HL-60 (cell line): Measurements from ENCODE around the gene ZNF547.

Experiments
- DNase-seq, 2 experiments: peaks; one replicate each; pipeline ENCODE4 v3.0.0-alpha.2; 2010 to 2020; ENCODE audit warnings: low read depth in 1 of 2, low spot score in 1 of 2
- H3K27ac ChIP-seq: fragments of 250-450 bp; sonication (Bioruptor Pico); replicated peaks from 2 replicates; pipeline ENCODE4 v1.5.1; 2020; ENCODE audit warnings: mild to moderate bottlenecking, moderate library complexity
- H3K27me3 ChIP-seq: fragments of 250-450 bp; sonication (Bioruptor Pico); 2 replicates; pipeline ENCODE4 v1.5.1; 2021; ENCODE audit warnings: mild to moderate bottlenecking, moderate library complexity; ENCODE audit not compliant: insufficient read depth, poor library complexity, severe bottlenecking
- H3K4me3 ChIP-seq: replicated peaks from 2 replicates; pipeline ENCODE4 v1.5.1; 2011; ENCODE audit warnings: mild to moderate bottlenecking, control low read depth, low read length; ENCODE audit not compliant: insufficient read depth
- GABPA ChIP-seq: IDR thresholded peaks from 2 replicates; pipeline ENCODE4 v1.6.1; 2012; ENCODE audit warnings: low read depth
- POLR2AphosphoS5 ChIP-seq: IDR thresholded peaks from 2 replicates; pipeline ENCODE4 v1.6.1; 2012; ENCODE audit warnings: low read depth
- SPI1 ChIP-seq: IDR thresholded peaks from 2 replicates; pipeline ENCODE4 v1.6.1; 2012; ENCODE audit warnings: low read depth, mild to moderate bottlenecking, borderline replicate concordance
- TF ChIP-seq, protein P1 (sequence below): IDR thresholded peaks from 2 replicates; pipeline ENCODE4 v1.6.1; 2012; ENCODE audit warnings: low read depth; ENCODE audit not compliant: insufficient replicate concordance
- TF ChIP-seq, protein P2 (sequence below): IDR thresholded peaks from one replicate; pipeline ENCODE4 v1.5.1; 2011; ENCODE audit warnings: low read length, control low read depth, inconsistent platforms; ENCODE audit not compliant: insufficient read depth

ZNF547 gene

GRCh38 chr19:57377498-57378146, 14.3 kb downstream of the ZNF547 start:
- no peak overlapping the region for H3K27ac ChIP-seq
- TF ChIP-seq, protein P1, sequence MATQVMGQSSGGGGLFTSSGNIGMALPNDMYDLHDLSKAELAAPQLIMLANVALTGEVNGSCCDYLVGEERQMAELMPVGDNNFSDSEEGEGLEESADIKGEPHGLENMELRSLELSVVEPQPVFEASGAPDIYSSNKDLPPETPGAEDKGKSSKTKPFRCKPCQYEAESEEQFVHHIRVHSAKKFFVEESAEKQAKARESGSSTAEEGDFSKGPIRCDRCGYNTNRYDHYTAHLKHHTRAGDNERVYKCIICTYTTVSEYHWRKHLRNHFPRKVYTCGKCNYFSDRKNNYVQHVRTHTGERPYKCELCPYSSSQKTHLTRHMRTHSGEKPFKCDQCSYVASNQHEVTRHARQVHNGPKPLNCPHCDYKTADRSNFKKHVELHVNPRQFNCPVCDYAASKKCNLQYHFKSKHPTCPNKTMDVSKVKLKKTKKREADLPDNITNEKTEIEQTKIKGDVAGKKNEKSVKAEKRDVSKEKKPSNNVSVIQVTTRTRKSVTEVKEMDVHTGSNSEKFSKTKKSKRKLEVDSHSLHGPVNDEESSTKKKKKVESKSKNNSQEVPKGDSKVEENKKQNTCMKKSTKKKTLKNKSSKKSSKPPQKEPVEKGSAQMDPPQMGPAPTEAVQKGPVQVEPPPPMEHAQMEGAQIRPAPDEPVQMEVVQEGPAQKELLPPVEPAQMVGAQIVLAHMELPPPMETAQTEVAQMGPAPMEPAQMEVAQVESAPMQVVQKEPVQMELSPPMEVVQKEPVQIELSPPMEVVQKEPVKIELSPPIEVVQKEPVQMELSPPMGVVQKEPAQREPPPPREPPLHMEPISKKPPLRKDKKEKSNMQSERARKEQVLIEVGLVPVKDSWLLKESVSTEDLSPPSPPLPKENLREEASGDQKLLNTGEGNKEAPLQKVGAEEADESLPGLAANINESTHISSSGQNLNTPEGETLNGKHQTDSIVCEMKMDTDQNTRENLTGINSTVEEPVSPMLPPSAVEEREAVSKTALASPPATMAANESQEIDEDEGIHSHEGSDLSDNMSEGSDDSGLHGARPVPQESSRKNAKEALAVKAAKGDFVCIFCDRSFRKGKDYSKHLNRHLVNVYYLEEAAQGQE: no peak
- no peak for TF ChIP-seq POLR2AphosphoS5
- no peaks in the 10 kb centered on the region for H3K27me3 ChIP-seq
- DNase-seq: no peak
- H3K4me3 ChIP-seq: no peak overlapping the region

GRCh38 chr19:57380923-57381322, 17.6 kb downstream of the ZNF547 start:
- no peak for DNase-seq
- Histone ChIP-seq H3K4me3 (no peak overlapping the region), H3K27me3 (no peaks in the 10 kb centered on the region), H3K27ac (no peak overlapping the region)
- TF ChIP-seq, protein P1: no peak
- TF ChIP-seq GABPA: no peak
- TF ChIP-seq POLR2AphosphoS5: no peak
- TF ChIP-seq, protein P2, sequence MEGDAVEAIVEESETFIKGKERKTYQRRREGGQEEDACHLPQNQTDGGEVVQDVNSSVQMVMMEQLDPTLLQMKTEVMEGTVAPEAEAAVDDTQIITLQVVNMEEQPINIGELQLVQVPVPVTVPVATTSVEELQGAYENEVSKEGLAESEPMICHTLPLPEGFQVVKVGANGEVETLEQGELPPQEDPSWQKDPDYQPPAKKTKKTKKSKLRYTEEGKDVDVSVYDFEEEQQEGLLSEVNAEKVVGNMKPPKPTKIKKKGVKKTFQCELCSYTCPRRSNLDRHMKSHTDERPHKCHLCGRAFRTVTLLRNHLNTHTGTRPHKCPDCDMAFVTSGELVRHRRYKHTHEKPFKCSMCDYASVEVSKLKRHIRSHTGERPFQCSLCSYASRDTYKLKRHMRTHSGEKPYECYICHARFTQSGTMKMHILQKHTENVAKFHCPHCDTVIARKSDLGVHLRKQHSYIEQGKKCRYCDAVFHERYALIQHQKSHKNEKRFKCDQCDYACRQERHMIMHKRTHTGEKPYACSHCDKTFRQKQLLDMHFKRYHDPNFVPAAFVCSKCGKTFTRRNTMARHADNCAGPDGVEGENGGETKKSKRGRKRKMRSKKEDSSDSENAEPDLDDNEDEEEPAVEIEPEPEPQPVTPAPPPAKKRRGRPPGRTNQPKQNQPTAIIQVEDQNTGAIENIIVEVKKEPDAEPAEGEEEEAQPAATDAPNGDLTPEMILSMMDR: no peak
- TF ChIP-seq SPI1: no peak

DNA sequence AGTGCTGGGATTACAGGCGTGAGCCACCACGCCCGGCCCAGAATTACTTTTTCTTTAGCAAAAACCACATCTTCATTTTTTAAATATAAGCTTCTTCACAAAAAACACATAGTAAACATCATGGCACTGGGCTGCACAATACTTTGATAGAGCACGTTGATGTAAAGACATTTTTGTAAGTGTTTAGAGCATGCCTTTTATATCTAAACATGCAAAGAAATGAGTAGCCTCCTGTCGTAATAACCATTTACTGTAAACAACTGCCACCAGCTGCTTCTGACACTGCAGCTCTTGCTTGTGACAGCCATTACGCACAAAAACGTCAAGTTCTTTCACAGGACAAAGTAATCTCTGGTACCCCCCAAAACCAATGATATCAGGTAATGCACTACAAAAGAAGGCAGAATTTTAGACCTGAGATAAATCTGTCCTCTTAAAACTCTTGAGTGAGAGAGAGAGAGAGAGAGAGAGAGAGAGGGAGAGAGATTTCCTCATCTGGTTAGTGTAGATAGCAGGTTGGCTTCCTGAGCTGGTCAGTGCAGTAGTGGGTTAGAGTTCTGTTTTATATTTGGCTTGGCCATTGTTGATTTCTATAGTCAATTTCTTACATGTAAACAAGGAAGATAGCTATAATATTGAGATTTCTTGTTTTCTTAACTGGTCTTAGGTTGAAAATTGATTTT, 19.6 kb downstream of the ZNF547 start:
- no peak overlapping the region for H3K27ac ChIP-seq
- TF ChIP-seq, protein P2: no peak
- no peak for TF ChIP-seq SPI1
- TF ChIP-seq POLR2AphosphoS5: no peak
- TF ChIP-seq, protein P1: no peak
- TF ChIP-seq GABPA: no peak
- no peak overlapping the region for H3K4me3 ChIP-seq
- H3K27me3 ChIP-seq: no peaks in the 10 kb centered on the region
- DNase-seq: no peak
